NK-92 (cell line): Measurements from ENCODE around the gene MSMP.

Experiments
- DNase-seq: peaks from one replicate; lab custom pipeline; 2025; ENCODE audit not compliant: unreplicated experiment; lab: John Stamatoyannopoulos, UW

MSMP gene

DNA sequence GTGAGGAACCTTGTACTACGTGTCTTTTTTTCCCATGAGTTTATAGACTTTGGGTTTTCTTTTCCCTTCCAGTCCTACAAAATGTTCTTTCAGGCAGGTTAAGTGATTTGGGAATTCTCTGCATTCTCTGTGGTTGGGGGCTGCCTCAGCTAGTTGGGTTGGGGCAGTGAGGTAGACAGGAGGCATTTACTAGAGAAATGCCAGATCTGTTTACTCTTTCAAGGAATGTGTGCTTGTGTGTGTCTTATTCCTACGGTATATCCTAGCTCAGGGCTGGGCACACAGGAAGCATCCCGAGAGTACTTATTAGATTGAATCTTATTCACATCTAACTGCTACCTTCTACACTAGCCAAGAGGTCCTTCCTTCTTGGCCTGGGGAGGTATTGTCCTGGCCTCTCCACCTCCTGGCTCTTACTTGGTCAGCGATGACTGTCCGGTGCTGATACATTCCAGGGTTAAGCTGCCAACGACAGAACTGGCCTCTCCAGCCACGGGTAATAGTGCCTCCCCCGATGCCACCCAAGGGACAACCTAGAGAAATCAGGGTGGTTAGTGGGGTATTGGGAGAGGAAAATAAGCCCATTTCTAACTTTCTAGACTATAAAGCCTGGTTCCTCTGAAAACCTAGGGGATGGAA, 10.1 kb downstream of the MSMP start:
- no peak for DNase-seq

DNA sequence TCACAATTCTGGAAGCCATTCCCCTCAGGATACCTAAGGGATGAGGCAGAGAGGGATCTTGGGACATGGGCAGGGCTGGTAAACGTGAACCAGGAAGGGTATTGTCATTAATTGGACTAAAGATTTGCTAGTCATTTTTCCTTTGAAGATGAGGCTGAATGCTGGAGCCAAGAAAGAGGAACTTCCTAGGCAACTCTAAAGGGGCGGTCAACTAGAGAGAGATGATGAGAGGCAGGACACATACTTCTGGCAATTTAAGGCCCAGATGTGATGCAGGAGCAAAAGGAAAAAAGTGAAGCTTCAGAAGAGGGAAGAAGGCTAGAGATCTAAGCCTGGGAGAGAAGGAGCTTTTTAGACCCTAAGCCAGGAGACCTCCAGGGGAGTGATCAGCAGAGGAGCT, 10.6 kb downstream of the MSMP start:
- DNase-seq = no peak

DNA sequence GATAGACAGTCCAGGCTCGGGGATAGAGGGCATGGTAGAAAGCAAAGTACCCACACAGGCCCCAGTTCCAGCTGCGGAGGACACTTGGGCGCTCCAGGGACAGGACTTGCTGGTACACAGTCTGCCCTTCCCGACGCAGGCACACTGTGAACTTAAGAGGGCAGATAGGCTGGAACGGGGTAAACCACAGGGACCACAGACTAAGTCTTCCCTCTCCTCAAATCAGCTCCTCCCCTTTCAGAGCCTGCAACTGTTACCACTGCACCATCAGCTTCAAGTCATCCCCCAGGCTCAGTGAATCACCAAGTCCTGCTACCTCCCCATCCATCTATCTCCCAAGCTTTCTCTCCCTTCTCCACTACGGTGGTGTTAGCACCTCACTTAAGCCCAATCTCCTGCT, 12.3 kb downstream of the MSMP start:
- DNase-seq = no peak

DNA sequence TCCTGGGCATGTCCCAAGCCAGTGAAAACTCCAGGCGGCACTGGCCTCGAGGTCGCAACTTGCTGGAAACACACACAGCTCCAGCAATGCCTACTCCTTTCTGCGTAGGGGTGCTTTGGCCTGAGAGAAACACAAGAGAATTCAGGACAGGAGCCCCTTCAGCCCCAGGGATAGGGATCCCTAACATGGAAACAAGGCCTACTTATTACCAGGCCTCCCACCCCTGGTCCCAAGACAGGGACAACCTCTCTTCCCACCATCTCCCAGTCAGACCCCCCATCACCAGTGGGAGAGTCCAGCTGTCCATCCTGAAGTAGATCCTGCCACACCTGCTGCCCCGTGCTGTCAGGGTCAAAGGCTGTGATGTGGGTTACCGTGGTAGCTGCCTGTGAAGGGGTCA, 13.8 kb downstream of the MSMP start:
- DNase-seq = no peak

DNA sequence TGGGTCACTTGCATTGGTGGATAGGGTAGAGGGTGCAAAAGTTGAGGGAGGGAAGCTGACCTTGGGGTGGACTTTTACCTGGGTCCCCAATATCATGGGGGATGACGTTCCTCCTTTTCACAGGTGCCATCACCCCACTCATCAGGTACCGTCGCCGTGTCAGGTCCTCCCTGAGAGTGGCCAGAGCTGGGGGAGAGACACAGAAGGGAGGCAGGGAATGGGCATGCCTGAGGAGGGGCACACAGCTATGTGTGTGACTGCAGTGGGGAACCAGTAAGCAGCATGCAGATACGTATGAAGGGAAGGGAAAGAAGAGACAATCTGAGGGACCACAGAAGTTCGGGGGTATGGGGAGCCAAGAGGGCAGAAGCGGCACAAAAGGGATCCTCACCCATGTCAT, 15.2 kb downstream of the MSMP start:
- DNase-seq = no peak

DNA sequence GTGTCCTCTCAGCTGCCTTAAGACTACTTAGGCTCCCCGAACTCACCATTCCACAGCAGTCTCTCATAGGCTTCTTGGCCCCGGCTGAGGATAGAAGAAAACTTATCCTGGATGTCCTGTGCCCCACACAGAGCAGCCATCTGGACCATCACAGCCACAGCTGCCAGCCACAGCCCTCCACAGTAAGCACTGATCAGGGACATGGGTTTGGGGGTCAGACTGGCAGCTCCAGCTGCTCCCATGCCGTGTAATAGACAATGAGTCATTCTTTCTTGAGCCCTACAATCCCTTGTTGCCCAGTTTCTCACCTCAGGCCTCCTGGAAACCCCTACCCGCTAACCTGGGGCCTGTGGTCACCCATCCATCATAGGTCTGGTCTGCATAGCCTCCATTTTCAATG, 15.9 kb downstream of the MSMP start:
- no peak for DNase-seq

DNA sequence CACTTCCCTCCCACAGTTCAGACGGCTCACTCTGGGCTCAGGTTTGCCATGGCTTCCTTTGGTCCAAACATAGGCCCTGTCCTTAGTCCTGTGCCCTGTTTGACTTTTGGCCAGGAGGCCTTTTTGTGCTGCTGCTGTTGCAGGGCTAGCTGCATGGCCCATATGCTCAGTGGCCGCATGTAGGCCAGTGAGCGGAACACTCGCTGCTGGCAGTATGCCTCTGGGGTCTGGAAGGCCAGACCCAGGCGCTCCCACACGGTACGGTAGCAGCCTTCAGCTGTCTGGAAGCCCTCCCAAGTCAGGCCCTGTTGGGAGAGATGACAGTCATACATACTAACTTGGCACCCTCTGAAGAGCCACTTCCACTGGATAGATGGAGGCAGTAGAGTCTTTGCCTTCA, 16.9 kb downstream of the MSMP start:
- no peak for DNase-seq

DNA sequence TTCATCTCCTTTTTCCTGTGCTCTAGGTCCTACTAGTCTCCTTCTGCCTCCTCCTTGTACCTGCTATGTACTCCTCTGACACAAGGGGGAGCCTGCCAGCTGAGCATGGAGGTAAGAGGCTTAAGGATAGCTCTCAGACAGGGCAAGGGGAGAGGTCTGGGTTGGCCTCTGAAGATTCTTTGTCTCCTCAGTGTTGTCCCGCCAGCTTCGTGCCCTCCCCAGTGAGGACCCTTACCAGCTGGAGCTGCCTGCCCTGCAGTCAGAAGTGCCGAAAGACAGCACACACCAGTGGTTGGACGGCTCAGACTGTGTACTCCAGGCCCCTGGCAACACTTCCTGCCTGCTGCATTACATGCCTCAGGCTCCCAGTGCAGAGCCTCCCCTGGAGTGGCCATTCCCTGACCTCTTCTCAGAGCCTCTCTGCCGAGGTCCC, 17.9 kb downstream of the MSMP start:
- no peak for DNase-seq

DNA sequence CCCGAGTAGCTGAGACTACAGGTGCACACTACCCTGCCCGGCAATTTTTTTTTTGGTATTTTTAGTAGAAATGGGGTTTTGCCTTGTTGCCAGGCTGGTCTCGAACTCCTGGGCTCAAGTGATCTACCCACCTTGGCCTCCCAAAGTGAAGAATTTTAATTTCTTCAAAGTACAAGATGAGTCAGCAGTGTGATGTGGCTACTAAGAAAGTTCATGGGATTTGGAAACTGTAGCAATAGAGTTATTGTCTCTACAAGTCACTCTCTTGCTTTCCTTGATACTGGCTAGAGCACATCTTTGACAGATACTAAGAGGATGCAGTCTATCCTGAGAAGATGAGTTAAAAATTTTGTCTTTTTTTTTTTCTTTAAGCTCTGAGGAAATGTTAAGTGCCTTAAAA, 20.0 kb downstream of the MSMP start:
- no peak for DNase-seq

DNA sequence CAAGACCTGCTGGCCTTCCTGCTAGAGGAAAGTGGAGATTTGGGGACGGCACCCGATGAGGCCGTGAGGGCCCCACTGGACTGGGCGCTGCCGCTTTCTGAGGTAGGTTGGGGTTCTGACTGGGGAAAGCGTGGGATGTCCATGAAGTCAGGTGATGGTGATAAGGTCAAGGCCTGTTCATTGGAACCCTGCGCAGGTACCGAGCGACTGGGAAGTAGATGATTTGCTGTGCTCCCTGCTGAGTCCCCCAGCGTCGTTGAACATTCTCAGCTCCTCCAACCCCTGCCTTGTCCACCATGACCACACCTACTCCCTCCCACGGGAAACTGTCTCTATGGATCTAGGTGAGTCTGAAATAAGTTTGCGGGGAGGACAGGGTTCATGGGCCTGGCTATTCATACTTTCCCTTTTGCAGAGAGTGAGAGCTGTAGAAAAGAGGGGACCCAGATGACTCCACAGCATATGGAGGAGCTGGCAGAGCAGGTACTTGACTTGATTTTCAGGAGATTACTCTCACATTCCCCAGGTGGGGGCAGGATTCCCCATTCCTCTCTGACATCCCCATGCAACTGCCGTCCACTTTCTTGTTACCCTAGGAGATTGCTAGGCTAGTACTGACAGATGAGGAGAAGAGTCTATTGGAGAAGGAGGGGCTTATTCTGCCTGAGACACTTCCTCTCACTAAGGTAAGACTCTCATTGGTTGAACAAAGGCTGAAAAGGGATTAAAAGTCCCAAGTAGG, 21.1 kb downstream of the MSMP start:
- DNase-seq = no peak

DNA sequence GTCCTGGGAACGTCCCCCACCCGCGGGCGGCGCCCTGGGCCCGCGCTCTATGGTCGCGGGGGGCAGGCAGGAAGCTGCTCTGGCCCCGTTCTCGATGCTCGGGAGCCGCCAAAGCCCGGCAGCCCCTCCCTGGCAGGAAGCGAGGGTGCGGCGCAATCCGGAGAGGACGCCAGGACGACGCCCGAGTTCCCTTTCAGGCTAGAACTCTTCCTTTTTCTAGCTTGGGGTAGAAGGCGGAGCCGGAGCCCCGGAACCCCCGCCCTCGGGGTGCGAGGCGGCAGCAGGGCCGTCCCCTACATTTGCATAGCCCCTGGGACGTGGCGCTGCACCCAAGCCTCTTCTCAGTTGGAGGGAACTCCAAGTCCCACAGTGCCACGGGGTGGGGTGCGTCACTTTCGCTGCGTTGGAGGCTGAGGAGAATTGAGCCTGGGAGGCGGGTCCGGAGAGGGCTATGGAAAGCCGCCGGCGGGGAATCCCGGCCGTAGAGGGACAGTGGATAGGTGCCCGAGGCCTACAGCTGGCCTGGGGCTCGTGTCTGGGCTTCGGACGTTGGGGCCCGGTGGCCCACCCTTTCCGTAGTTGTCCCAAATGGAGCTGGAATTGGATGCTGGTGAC, 21.8 kb downstream of the MSMP start, which contains the start of the genes CREB3 and TLN1:
CREB3 (plus strand) TSS at position 482 of the 615 bp plus-strand sequence; CDS start at position 589, 107 bp downstream.
TLN1 (minus strand) TSS at position 11 of the 615 bp plus-strand sequence. CDS start 6,501 bp downstream, outside the sequence.
- peak; percentile 78 for DNase-seq

DNA sequence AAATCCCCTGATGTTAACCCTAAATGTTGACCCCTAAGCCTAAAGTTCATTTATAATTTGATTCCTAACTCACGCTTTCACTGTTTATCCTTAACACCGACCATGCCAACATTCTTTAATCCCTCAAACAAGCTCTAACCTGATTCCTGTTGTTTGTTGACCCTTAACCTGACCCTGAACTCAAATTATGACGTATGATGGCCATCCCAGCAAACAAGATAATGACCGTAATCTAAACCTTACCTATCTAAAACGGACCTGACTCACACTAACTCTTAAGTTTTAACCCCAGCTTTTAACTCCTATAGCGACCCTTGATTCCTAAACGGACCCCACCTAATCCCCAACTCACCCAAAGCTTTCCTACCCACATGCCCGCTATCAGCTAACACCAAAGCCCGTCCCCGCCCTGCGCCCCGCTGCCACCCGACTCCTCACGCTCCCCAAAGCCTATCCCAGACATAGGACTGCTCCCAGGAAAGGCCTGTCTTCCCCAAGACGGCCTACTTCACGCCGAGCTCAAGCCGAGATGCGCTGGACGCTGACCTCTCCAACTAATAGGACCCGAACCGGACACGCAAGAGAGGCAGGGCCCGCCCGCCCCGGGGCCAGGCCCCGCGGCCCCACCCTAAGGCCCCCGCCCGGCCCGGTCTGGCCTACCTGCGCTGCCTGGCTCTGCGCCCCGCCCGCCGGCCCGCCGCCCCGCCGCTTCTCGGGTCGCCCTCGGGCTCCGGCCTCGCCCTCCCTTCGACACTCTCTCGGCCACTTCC, 22.5 kb downstream of the MSMP start:
- DNase-seq = no peak

DNA sequence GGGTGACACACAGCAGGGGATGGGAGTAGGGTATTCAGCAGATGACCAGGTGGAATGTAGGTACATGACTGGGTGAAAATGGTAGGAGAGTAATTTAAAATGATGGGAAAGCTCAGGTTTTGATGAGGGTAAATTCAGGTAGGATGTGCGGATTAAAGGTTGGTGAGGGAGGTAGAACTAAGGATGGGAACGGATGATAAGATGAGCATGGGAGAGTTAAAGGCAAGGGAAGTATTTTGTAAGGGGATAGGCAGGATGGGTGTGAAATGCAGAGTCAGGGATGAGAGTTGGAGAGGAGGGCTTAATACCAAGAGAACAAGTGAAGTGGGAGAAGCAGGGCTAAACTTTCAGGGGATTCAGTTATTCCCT, 23.6 kb downstream of the MSMP start:
- no peak for DNase-seq

DNA sequence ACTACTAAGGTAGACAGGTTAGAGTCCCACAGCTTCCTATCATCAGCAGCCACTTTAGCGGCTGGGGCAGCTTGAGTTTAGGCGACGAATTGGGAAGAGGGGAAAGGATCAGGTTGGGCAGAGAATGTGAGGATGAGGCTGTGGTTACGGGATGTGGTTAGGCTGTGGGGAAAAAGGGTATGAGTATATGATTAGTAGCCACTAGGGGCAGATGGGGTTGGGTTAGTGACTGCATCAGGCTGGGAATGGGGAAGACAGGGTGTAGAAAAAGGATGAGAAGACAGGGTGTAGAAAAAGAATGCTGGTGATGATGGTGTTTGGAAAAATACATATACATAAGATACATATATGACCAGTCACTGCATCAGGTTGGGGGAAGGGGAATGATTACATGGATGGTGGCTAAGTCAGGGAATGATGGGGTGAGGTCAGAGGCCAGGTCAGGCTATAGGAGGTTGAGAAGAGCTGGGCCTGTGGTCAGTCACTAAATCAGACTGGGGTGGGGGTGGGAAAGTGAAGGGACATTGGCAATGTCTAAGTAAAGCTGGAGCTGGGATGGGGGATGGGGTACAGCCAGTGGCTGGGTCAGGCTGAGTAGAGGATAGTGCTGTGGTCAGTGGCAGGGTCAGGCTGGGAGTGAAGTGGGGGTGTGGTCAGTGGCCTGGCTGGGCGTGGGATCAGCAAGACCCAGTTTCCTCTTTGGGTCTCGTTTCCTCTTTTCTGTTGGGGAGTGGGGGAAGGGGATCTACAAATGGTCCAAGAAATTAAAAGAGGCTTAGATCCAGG, 24.2 kb downstream of the MSMP start:
- DNase-seq = no peak

DNA sequence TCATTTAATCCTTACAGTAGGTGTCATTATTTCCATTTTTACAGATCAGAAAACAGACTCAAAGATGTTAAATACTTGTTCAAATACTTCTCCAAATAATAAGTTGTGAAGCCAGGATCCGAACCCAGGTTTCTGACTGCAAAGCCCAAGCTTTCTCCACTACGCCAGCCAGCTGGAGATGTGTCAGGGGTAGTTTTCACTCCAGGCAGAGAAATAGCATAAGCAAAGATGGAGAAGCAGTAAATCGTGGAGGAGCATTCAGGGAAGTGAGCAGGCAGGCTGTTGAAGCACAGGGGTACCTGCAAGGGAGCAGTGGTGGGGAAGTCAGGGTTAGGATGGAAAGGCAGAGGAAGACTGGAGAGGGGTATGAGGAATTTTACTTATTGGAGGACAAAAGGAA, 25.0 kb downstream of the MSMP start:
- no peak for DNase-seq

DNA sequence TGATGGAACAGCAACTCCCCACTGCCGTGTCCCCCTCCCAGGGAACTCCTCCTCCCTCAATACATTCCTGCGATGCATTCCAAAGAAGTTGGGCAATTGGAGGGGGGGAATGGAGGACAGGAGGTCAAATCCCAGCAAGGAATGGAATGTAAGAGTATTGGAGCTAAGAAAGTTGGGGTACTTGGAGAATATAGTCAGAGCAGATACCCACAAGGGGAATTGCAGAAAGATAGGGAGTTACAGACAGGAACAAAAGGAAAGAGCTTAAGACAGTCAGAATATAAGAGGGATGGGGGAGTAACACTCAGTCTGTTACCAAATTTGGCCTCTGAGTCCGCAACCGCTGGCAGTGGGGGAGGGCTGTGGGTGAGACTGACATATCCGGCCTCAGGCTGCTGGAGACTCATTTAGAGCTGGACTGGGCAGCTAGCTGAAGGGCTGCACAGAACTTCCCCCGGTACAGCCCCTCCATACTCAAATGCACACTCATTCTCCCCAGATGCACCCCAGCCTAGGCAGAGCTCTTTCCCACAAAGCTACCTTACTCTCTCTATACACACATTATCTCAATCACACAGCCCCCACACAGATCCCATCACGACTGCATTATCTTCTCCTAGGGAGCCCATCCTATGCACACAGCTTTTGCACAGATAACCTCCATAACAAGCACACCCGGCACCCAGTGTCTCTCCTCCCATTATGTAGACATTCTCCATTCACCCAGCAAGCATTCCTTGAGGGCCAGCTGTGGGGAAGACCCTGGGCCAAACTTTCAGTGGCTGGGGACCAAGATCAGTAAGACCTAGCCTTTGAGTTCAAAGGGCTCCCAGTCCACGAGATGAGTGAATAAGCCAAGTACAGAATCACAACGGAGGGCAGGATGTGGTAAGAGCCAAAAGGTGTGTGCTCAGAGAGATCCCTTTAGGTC, 25.8 kb downstream of the MSMP start:
- no peak for DNase-seq

DNA sequence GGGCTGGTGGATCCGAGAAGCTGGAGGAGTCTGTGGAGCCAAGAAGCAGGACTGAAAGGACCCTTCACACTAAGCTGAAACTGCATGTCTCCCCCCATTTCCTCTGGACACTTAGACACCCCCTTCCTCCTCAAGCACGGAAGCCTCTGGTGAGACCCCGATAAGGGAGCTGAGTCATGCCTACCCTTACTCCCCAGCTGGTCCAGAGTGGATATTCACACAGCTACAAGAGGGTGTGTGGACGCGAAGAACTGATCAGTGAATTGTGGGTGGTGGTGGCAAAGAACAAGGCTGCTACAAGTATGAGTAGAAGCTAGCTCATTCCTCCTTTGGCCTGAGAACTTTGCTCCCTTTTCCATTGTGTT, 26.4 kb downstream of the MSMP start:
- DNase-seq = no peak

DNA sequence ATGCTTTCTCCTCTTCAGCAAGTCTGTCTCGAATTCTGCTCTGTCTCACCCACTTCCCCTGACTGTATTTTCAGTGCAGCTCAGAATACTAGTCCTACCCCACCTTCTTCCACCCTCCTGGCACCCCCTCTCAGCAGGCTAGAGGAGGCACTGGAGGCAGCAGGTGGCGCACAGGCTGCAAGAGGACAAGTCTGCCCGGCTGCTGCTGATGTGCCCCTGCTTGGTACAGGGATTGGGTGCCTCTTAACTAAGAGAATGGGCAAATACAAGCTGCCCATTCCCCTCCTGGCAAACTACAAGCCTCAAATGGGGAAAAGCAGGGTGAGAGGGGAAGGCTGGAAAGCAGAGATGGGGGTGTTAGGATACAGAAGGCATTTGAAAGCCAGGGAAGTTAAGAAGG, 27.1 kb downstream of the MSMP start:
- DNase-seq = no peak

DNA sequence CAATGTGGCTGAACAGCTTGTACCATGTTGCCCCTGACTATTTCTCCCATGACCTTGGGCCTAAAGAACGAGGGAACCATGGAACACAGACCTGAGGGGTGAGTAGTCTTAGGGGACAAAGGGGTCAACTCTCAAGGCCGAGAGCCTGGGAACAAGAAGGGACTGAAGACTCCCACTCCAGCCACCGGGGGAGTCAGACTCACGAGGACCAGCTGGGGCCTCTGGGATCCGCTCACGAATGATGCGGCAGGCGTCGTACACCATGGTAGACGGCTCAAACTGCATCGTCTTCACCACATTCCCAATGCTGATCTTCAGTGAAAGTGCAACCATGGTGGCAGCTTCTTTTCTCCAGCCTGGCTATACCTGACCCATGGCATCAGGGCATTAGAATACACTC, 28.7 kb downstream of the MSMP start:
- DNase-seq = no peak

DNA sequence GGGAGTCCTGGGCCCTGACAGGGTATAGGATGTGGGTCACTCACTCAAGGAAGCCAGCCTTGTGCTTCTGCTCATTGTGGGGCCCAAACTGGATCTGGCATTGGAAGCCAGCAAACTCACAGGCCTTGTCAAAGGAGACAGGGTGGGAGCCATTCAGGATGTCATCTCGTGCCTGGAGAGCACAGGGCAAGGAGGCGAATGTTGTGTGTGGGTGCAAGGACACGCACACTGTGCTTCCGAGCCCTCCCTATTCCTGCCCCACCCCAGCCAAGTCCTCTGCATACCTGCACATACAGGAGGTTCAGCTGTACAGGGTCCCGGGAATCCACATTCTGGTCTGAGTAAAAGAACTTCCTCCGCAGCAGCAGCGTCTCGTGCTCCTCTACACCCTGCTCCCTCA, 30.2 kb downstream of the MSMP start:
- no peak for DNase-seq
